OCI-LY1 (cell line): ENCODE data around the gene SLC39A2.
"Not testable (repeated sequence)": the region's sequence is repeated elsewhere in the genome, so short reads cannot be mapped to it uniquely, and the experiment has no call there.

Source experiments
- H2AFZ ChIP-seq: fragments of 200-600 bp; sonication (generic), shearing (Covaris generic); 2 replicates; pipeline ENCODE4 v1.6.0; 2014; ENCODE audit warnings: antibody characterized with exemption, mild to moderate bottlenecking, low read length
- H3F3A ChIP-seq: fragments of 200-600 bp; sonication (generic), shearing (Covaris generic); 2 replicates; pipeline ENCODE4 v1.6.0; 2014; ENCODE audit warnings: mild to moderate bottlenecking, antibody characterized with exemption, low read length, moderate library complexity; ENCODE audit not compliant: insufficient read depth
- H3K27ac ChIP-seq: fragments of 200-600 bp; sonication (generic); 2 replicates; pipeline ENCODE4 v1.5.1; 2014; ENCODE audit warnings: low read length, mixed run types, mild to moderate bottlenecking, low read depth; ENCODE audit not compliant: poor library complexity, severe bottlenecking
- H3K27me3 ChIP-seq: fragments of 200-600 bp; sonication (generic); 2 replicates; pipeline ENCODE4 v1.6.0; 2014; ENCODE audit warnings: antibody characterized with exemption, mild to moderate bottlenecking, low read length, moderate library complexity; ENCODE audit not compliant: insufficient read depth
- H3K36me3 ChIP-seq: fragments of 200-600 bp; sonication (generic); 2 replicates; pipeline ENCODE4 v1.6.1; 2014; ENCODE audit warnings: mild to moderate bottlenecking, antibody characterized with exemption, low read length, moderate library complexity, mixed read lengths; ENCODE audit not compliant: insufficient read depth
- H3K4me1 ChIP-seq: fragments of 200-600 bp; sonication (generic); 2 replicates; pipeline ENCODE4 v1.5.1; 2014; ENCODE audit warnings: mild to moderate bottlenecking, low read length, moderate library complexity; ENCODE audit not compliant: insufficient read depth, severe bottlenecking
- H3K4me2 ChIP-seq: fragments of 200-600 bp; sonication (generic), shearing (Covaris generic); 2 replicates; pipeline ENCODE4 v1.6.1; 2014; ENCODE audit warnings: low read length
- H3K4me3 ChIP-seq: fragments of 200-600 bp; sonication (generic); 2 replicates; pipeline ENCODE4 v1.5.1; 2014; ENCODE audit warnings: low read length, low read depth, mild to moderate bottlenecking, mixed read lengths; ENCODE audit not compliant: poor library complexity, severe bottlenecking
- H3K79me2 ChIP-seq: fragments of 200-600 bp; shearing (Covaris generic); 2 replicates; pipeline ENCODE4 v1.6.1; 2016; ENCODE audit warnings: mixed run types, low read length, mixed read lengths; ENCODE audit not compliant: insufficient read depth
- H3K9ac ChIP-seq: fragments of 200-600 bp; sonication (generic), shearing (Covaris generic); 2 replicates; pipeline ENCODE4 v1.6.1; 2014; ENCODE audit warnings: mild to moderate bottlenecking, low read length, mixed read lengths
- H3K9me2 ChIP-seq: fragments of 200-600 bp; sonication (generic), shearing (Covaris generic); 2 replicates; pipeline ENCODE4 v1.6.1; 2014; ENCODE audit warnings: low read depth, mild to moderate bottlenecking, low read length, mixed read lengths
- H3K9me3 ChIP-seq: fragments of 200-600 bp; shearing (Covaris generic); 2 replicates; pipeline ENCODE4 v1.6.1; 2014; ENCODE audit warnings: low read length, mixed read lengths
- H4K20me1 ChIP-seq: fragments of 200-600 bp; sonication (generic), shearing (Covaris generic); 2 replicates; pipeline ENCODE4 v1.6.0; 2016; ENCODE audit warnings: mild to moderate bottlenecking, low read length; ENCODE audit not compliant: insufficient read depth
- CTCF ChIP-seq: fragments of 200-600 bp; sonication (generic), shearing (Covaris generic); IDR thresholded peaks from 2 replicates; pipeline ENCODE4 v1.5.1; 2017; ENCODE audit warnings: mild to moderate bottlenecking, antibody characterized with exemption, low read length, moderate library complexity, mixed read lengths
- EZH2 ChIP-seq: fragments of 200-600 bp; sonication (generic), shearing (Covaris generic); IDR thresholded peaks from 2 replicates; pipeline ENCODE4 v1.8.0; 2017; ENCODE audit warnings: borderline replicate concordance, mixed run types, mild to moderate bottlenecking, antibody characterized with exemption, low read length, moderate library complexity, mixed read lengths

The SLC39A2 gene

GRCh38 chr14:20998674-20999366, at the start of gene SLC39A2:
Gene SLC39A2 (plus strand): TSS chr14:20999293. CDS start chr14:20999447, 154 bp downstream.
- no peaks in the 10 kb centered on the region for H3K79me2 ChIP-seq
- no peak for TF ChIP-seq EZH2
- no peak for TF ChIP-seq CTCF

GRCh38 chr14:20954736-20955537, 44.2 kb upstream of the SLC39A2 start, which contains the start of gene RNASE2:
Gene RNASE2 (plus strand): TSS chr14:20955487. CDS start chr14:20955772, 285 bp downstream.
- not testable (repeated sequence) for H3K79me2 ChIP-seq, H3K27me3 ChIP-seq, H3K9ac ChIP-seq, H2AFZ ChIP-seq, H3K27ac ChIP-seq, H3K9me3 ChIP-seq, H3K9me2 ChIP-seq, H3K36me3 ChIP-seq, H3K4me2 ChIP-seq, H3K4me3 ChIP-seq, H3K4me1 ChIP-seq, H3F3A ChIP-seq, H4K20me1 ChIP-seq

More at GRCh38 chr14:20998674-20999366, at the start of gene SLC39A2:
- H3K4me2 ChIP-seq, result no peak within 1 kb of the TSS
- peaks cover 40% of the 10 kb centered on the region for H3K36me3 ChIP-seq
- no peak within 1 kb of the TSS for H2AFZ ChIP-seq
- no peak within 1 kb of the TSS for H3K27ac ChIP-seq
- H3F3A ChIP-seq, result no peaks in the 10 kb centered on the region
- no peaks in the 10 kb centered on the region for H3K9me2 ChIP-seq
- H3K9me3 ChIP-seq, result no peaks in the 10 kb centered on the region
- H3K27me3 ChIP-seq, result no peaks in the 10 kb centered on the region
- H4K20me1 ChIP-seq, result no peaks in the 10 kb centered on the region
- H3K9ac ChIP-seq, result no peak within 1 kb of the TSS
- no peaks in the 10 kb centered on the region for H3K4me1 ChIP-seq
- H3K4me3 ChIP-seq, result no peak within 1 kb of the TSS

- not testable (repeated sequence) for H3K79me2 ChIP-seq, H3F3A ChIP-seq, H3K4me1 ChIP-seq, H2AFZ ChIP-seq, H3K4me3 ChIP-seq, H3K9ac ChIP-seq, H3K27me3 ChIP-seq, H3K36me3 ChIP-seq, H3K4me2 ChIP-seq, H3K9me3 ChIP-seq, H4K20me1 ChIP-seq, H3K9me2 ChIP-seq, H3K27ac ChIP-seq
Observed at GRCh38 chr14:20955538-20955873, 43.6 kb upstream of the SLC39A2 start.

GRCh38 chr14:20956376-20956976, 42.6 kb upstream of the SLC39A2 start:
- TF ChIP-seq CTCF (no peak), EZH2 (no peak)
- Histone ChIP-seq H3K9me3 (no peaks in the 10 kb centered on the region), H3K4me3 (no peak overlapping the region), H3K27me3 (no peaks in the 10 kb centered on the region), H3K27ac (no peak overlapping the region), H3F3A (no peaks in the 10 kb centered on the region), H4K20me1 (no peaks in the 10 kb centered on the region), H3K9me2 (no peaks in the 10 kb centered on the region), H3K79me2 (no peaks in the 10 kb centered on the region), H3K36me3 (no peaks in the 10 kb centered on the region), H3K4me1 (peaks cover 6% of the 10 kb centered on the region), H2AFZ (no peak overlapping the region), H3K9ac (no peak overlapping the region), H3K4me2 (no peak overlapping the region)

- H2AFZ ChIP-seq, H3K9me3 ChIP-seq, H3F3A ChIP-seq, H3K4me2 ChIP-seq, H3K27me3 ChIP-seq, H4K20me1 ChIP-seq, H3K4me3 ChIP-seq, H3K9ac ChIP-seq, H3K79me2 ChIP-seq, H3K27ac ChIP-seq, H3K9me2 ChIP-seq, H3K4me1 ChIP-seq, H3K36me3 ChIP-seq: not testable (repeated sequence)
Observed at GRCh38 chr14:20958946-20959345, 40.1 kb upstream of the SLC39A2 start.
